Measurements from ENCODE around the gene WARS2. TPM values are rescaled to one million over a fixed set of nuclear protein-coding genes. Genes with fewer than 3 reads are reported as not detected.

WARS2 gene
- total RNA-seq (2022; extraction: Qiagen RNA extraction; ENCODE audit: low read depth), result 4.6 to 8.9 TPM (median 5.2 TPM) in 5 replicates

DNA sequence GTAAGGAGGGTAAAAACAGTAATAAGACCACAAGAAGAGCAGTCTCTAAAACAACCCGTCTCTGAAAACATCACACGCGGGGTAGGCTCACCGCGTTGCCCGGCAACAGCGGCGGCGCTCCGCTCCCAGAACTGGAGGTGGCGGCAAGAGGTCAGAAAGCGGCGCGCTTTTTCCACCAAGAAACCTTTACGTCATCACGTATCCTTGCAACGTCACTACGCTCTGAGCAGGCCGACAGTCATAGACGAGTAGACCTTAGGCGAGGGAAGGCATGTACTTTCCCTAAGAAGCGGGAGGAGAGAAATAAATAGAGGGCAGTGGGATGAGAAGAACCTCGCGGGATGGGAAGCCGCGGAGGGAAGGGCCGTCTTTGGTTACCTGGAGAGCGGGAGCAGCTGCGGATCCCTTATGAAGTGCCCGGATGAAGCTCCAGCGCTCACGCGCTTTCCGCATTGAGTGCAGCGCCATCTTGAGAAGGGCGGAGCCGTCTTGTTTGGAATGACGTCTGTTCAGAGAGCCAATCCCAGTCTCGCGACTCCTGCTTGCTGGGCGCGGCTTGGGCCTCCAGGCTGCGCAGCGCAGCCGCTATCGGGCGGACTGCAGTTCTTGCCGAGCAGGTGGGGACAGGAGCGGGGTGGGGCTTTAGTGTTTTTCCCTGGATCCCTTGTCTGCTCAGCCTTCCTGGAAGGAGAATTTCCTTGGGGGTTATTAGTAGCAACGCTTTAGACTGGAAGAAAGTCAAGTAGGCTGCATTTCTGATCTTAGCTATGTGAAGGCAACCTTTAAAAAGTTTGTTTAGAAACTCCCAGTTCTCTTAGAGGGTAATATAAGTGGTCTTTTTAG is at the start of gene WARS2:
TSS of gene WARS2 (minus strand) at position 477 of the 843 bp plus-strand sequence. CDS start at position 468, 9 bp downstream.

GRCh38 chr1:118988186-118989005 is 152.1 kb downstream of the WARS2 start, which contains the start of gene TBX15:
TSS of gene TBX15 (minus strand) at chr1:118988343. CDS start at chr1:118987795, 548 bp downstream.

Other genes starting within 250 kb of the WARS2 start
- 0.08 to 0.11 TPM (median 0.09 TPM) in 4 of 5 replicates, not detected in the other for gene TBX15, start 152.3 kb downstream of the WARS2 start, total RNA-seq (2022; extraction: Qiagen RNA extraction; ENCODE audit: low read depth)
- not detected in 5 replicates for gene HAO2, start 228.1 kb upstream of the WARS2 start, total RNA-seq (2022; extraction: Qiagen RNA extraction; ENCODE audit: low read depth)